Measurements from ENCODE around the gene EMX2.

EMX2 gene

GRCh38 chr10:117532003-117532385 is 10.6 kb upstream of the EMX2 start:
- DNase-seq (ENCODE audit: low spot score): no peak

- DNase-seq (ENCODE audit: low spot score): no peak
Measured at GRCh38 chr10:117532451-117533107, 10.0 kb upstream of the EMX2 start.

- DNase-seq (ENCODE audit: low spot score): no peak
Measured at GRCh38 chr10:117533507-117534281, 8.9 kb upstream of the EMX2 start.

- no peak for DNase-seq (ENCODE audit: low spot score)
Measured at GRCh38 chr10:117534321-117535297, 7.9 kb upstream of the EMX2 start.

GRCh38 chr10:117535298-117536071 is 7.1 kb upstream of the EMX2 start:
- DNase-seq (ENCODE audit: low spot score): no peak

GRCh38 chr10:117536072-117536865 is 6.3 kb upstream of the EMX2 start:
- no peak for DNase-seq (ENCODE audit: low spot score)

GRCh38 chr10:117536866-117537435 is 5.6 kb upstream of the EMX2 start:
- no peak for DNase-seq (ENCODE audit: low spot score)

GRCh38 chr10:117537436-117537903 is 5.1 kb upstream of the EMX2 start:
- no peak for DNase-seq (ENCODE audit: low spot score)

- DNase-seq (ENCODE audit: low spot score): no peak
Measured at GRCh38 chr10:117537904-117538524, 4.5 kb upstream of the EMX2 start.

GRCh38 chr10:117539361-117539773 is 3.2 kb upstream of the EMX2 start:
- DNase-seq (ENCODE audit: low spot score): no peak

GRCh38 chr10:117539903-117540639 is 2.5 kb upstream of the EMX2 start:
- no peak for DNase-seq (ENCODE audit: low spot score)

- no peak for DNase-seq (ENCODE audit: low spot score)
Measured at GRCh38 chr10:117540640-117541404, 1.7 kb upstream of the EMX2 start.

- DNase-seq (ENCODE audit: low spot score): no peak
Measured at GRCh38 chr10:117541405-117541908, 1.1 kb upstream of the EMX2 start.

- DNase-seq (ENCODE audit: low spot score): no peak
Measured at GRCh38 chr10:117541909-117542705, 439 bp upstream of the EMX2 start.

GRCh38 chr10:117543225-117544003 is 868 bp downstream of the EMX2 start:
- DNase-seq (ENCODE audit: low spot score): no peak

GRCh38 chr10:117544004-117544701 is 1.6 kb downstream of the EMX2 start:
- no peak for DNase-seq (ENCODE audit: low spot score)
